Activated CD4-positive, alpha-beta memory T cell treated with anti-CD3 and anti-CD28 coated beads, Interleukin-2, amount 10 ng/mL, durations not matched to agents 7 days and 5 days (primary cell): ENCODE measurements around the gene CAMK1. TPM values are rescaled to one million over a fixed set of nuclear protein-coding genes. Genes with fewer than 3 reads are reported as not detected.

ENCODE experiments used
- CTCF ChIA-PET: fragments of 350-600 bp; sonication (Branson Sonifier 250); formaldehyde crosslinking; loops from one replicate; lab custom pipeline; 2021; ENCODE audit warnings: antibody characterized with exemption, inconsistent platforms; lab: Charles Lee
- POLR2A ChIA-PET: fragments of 350-600 bp; sonication (Branson Sonifier 250); formaldehyde crosslinking; loops from one replicate; lab custom pipeline; 2021; ENCODE audit warnings: antibody characterized with exemption; lab: Charles Lee
- DNase-seq: peaks from one replicate; pipeline ENCODE4 v3.0.0-alpha.2; 2020
- H3K27ac Mint-ChIP-seq: one replicate; pipeline ENCODE4 v1.8.0; 2021; ENCODE audit warnings: mild to moderate bottlenecking, mixed read lengths
- H3K27me3 Mint-ChIP-seq: one replicate; pipeline ENCODE4 v1.8.0; 2021; ENCODE audit warnings: mixed read lengths
- H3K36me3 Mint-ChIP-seq: one replicate; pipeline ENCODE4 v1.8.0; 2021; ENCODE audit warnings: low read depth, mixed read lengths
- H3K4me1 Mint-ChIP-seq: one replicate; pipeline ENCODE4 v1.8.0; 2021; ENCODE audit warnings: mixed read lengths
- H3K4me3 Mint-ChIP-seq: one replicate; pipeline ENCODE4 v1.8.0; 2021; ENCODE audit warnings: mild to moderate bottlenecking, mixed read lengths
- H3K9me3 Mint-ChIP-seq: one replicate; pipeline ENCODE4 v1.8.0; 2021; ENCODE audit warnings: mixed read lengths
- total RNA-seq, 2 experiments: library from RNA; stranded (reverse); gene quantifications; one replicate each; pipeline ENCODE4 v1.2.3, GENCODE V29; 2021

Gene CAMK1
- total RNA-seq, 2 experiments from 2014 or later = 18.5 to 20.2 TPM

GRCh38 chr3:9792405-9793160 lies 22.8 kb upstream of the CAMK1 start, which contains the start of the genes ARPC4 and TADA3:
Gene ARPC4 (plus strand): TSS chr3:9793082. CDS start chr3:9793122, 40 bp downstream.
Gene TADA3 (minus strand): TSS chr3:9792473. CDS start chr3:9791466, 1,007 bp downstream.
- peak; percentile 93 for DNase-seq
- H3K4me3 Mint-ChIP-seq = peak within 1 kb of the TSS; percentile 97

GRCh38 chr3:9791790-9792404 lies 22.1 kb upstream of the CAMK1 start:
- Mint-ChIP-seq H3K4me1 (peaks cover 60% of the 10 kb centered on the region), H3K4me3 (peak overlapping the region; percentile 97), H3K9me3 (no peaks in the 10 kb centered on the region), H3K27ac (peak overlapping the region; percentile 99), H3K27me3 (no peaks in the 10 kb centered on the region), H3K36me3 (peaks cover 65% of the 10 kb centered on the region)
- no peak for DNase-seq
- POLR2A ChIA-PET = interaction anchor here (0.7 to 8.7 kb wide), 29 partner anchors 11 to 529 kb away, joined by 3 to 137 read pairs (median 7); partner anchors contain the start of genes BRK1, BRPF1, CAMK1 and CRELD1
- CTCF ChIA-PET = interaction anchor here (0.9 to 1.9 kb wide), 7 partner anchors 12 to 155 kb away, joined by 4 to 20 read pairs (median 5); partner anchors contain the start of genes OGG1 and TTLL3

More at GRCh38 chr3:9792405-9793160, 22.8 kb upstream of the CAMK1 start, which contains the start of the genes ARPC4 and TADA3:
- ChIA-PET POLR2A (interaction anchor here (0.7 to 8.7 kb wide), 31 partner anchors 12 to 528 kb away, joined by 3 to 137 read pairs (median 6); partner anchors contain the start of genes BRK1, BRPF1, CAMK1 and CRELD1), CTCF (interaction anchor here (0.6 to 1.9 kb wide), 10 partner anchors 12 to 406 kb away, joined by 3 to 20 read pairs (median 5); partner anchors contain the start of genes CRELD1, OGG1 and TTLL3)
- Mint-ChIP-seq H3K4me1 (peaks cover 63% of the 10 kb centered on the region), H3K27ac (peak within 1 kb of the TSS; percentile 99), H3K27me3 (no peaks in the 10 kb centered on the region), H3K9me3 (no peaks in the 10 kb centered on the region), H3K36me3 (peaks cover 65% of the 10 kb centered on the region)

GRCh38 chr3:9791127-9791526 lies 21.4 kb upstream of the CAMK1 start:
- no peaks in the 10 kb centered on the region for H3K27me3 Mint-ChIP-seq
- H3K9me3 Mint-ChIP-seq = no peaks in the 10 kb centered on the region
- peak overlapping the region; percentile 99 for H3K27ac Mint-ChIP-seq
- no peak for DNase-seq
- POLR2A ChIA-PET = interaction anchor here (0.9 to 8.7 kb wide), 10 partner anchors 9 to 429 kb away, joined by 3 to 137 read pairs (median 8); partner anchors contain the start of genes BRPF1, CAMK1, MTMR14 and OGG1
- peak overlapping the region; percentile 97 for H3K4me3 Mint-ChIP-seq
- peaks cover 61% of the 10 kb centered on the region for H3K4me1 Mint-ChIP-seq
- H3K36me3 Mint-ChIP-seq = peaks cover 68% of the 10 kb centered on the region
- CTCF ChIA-PET = interaction anchor here (0.8 to 1.0 kb wide), 3 partner anchors 22 to 155 kb away, joined by 3 to 4 read pairs (median 3); partner anchors contain the start of gene CAMK1

GRCh38 chr3:9787714-9788113 lies 18.0 kb upstream of the CAMK1 start:
- no peaks in the 10 kb centered on the region for H3K9me3 Mint-ChIP-seq
- ChIA-PET CTCF (interaction anchor here (1.0 kb wide), 1 partner anchor 9 kb away, joined by 3 read pairs; no protein-coding TSS in a partner anchor), POLR2A (no interaction called here)
- peaks cover 69% of the 10 kb centered on the region for H3K36me3 Mint-ChIP-seq
- peak overlapping the region; percentile 71 for H3K27ac Mint-ChIP-seq
- no peaks in the 10 kb centered on the region for H3K27me3 Mint-ChIP-seq
- DNase-seq = no peak
- H3K4me1 Mint-ChIP-seq = peaks cover 45% of the 10 kb centered on the region
- H3K4me3 Mint-ChIP-seq = no peak overlapping the region

GRCh38 chr3:9786825-9787669 lies 17.3 kb upstream of the CAMK1 start:
- Mint-ChIP-seq H3K9me3 (no peaks in the 10 kb centered on the region), H3K4me3 (no peak overlapping the region), H3K27ac (peak overlapping the region; percentile 71), H3K36me3 (peaks cover 74% of the 10 kb centered on the region), H3K27me3 (no peaks in the 10 kb centered on the region), H3K4me1 (peaks cover 51% of the 10 kb centered on the region)
- DNase-seq = no peak
- CTCF ChIA-PET = interaction anchor here (0.8 to 1.0 kb wide), 2 partner anchors 10 to 21 kb away, joined by 3 read pairs; no protein-coding TSS in a partner anchor
- POLR2A ChIA-PET = no interaction called here

- Mint-ChIP-seq H3K27ac (no peak overlapping the region), H3K36me3 (peaks cover 73% of the 10 kb centered on the region), H3K27me3 (no peaks in the 10 kb centered on the region), H3K4me3 (no peak overlapping the region), H3K9me3 (no peaks in the 10 kb centered on the region), H3K4me1 (peaks cover 47% of the 10 kb centered on the region)
- DNase-seq = no peak
- POLR2A ChIA-PET = interaction anchor here (1.2 kb wide), 1 partner anchor 35 kb away, joined by 3 read pairs; no protein-coding TSS in a partner anchor
- CTCF ChIA-PET = interaction anchor here (0.8 kb wide), 1 partner anchor 21 kb away, joined by 3 read pairs; no protein-coding TSS in a partner anchor
Observed at GRCh38 chr3:9786209-9786739, 16.5 kb upstream of the CAMK1 start.

GRCh38 chr3:9785602-9786001 lies 15.9 kb upstream of the CAMK1 start:
- Mint-ChIP-seq H3K27me3 (no peaks in the 10 kb centered on the region), H3K4me1 (peaks cover 46% of the 10 kb centered on the region), H3K27ac (no peak overlapping the region), H3K4me3 (no peak overlapping the region), H3K9me3 (no peaks in the 10 kb centered on the region), H3K36me3 (peaks cover 72% of the 10 kb centered on the region)
- ChIA-PET POLR2A (interaction anchor here (1.2 kb wide), 1 partner anchor 34 kb away, joined by 3 read pairs; no protein-coding TSS in a partner anchor), CTCF (interaction anchor here (0.5 kb wide), 1 partner anchor 43 kb away, joined by 3 read pairs; no protein-coding TSS in a partner anchor)
- DNase-seq = no peak

- Mint-ChIP-seq H3K4me1 (peaks cover 46% of the 10 kb centered on the region), H3K27ac (no peak overlapping the region)
- CTCF ChIA-PET = no interaction called here
Observed at GRCh38 chr3:9784965-9785364, 15.2 kb upstream of the CAMK1 start.

GRCh38 chr3:9783954-9784353 lies 14.2 kb upstream of the CAMK1 start:
- Mint-ChIP-seq H3K36me3 (peaks cover 73% of the 10 kb centered on the region), H3K4me1 (peaks cover 50% of the 10 kb centered on the region), H3K27ac (no peak overlapping the region), H3K9me3 (no peaks in the 10 kb centered on the region), H3K4me3 (no peak overlapping the region), H3K27me3 (no peaks in the 10 kb centered on the region)
- ChIA-PET CTCF (no interaction called here), POLR2A (interaction anchor here (0.6 to 7.5 kb wide), 2 partner anchors 9 to 151 kb away, joined by 3 to 56 read pairs; partner anchors contain the start of genes ARPC4 and TADA3)
- no peak for DNase-seq

More at GRCh38 chr3:9784965-9785364, 15.2 kb upstream of the CAMK1 start:
- POLR2A ChIA-PET = no interaction called here
- no peak for DNase-seq
- no peaks in the 10 kb centered on the region for H3K27me3 Mint-ChIP-seq
- no peaks in the 10 kb centered on the region for H3K9me3 Mint-ChIP-seq
- H3K4me3 Mint-ChIP-seq = no peak overlapping the region
- peaks cover 71% of the 10 kb centered on the region for H3K36me3 Mint-ChIP-seq

- POLR2A ChIA-PET = interaction anchor here (1.0 to 7.5 kb wide), 5 partner anchors 8 to 26 kb away, joined by 3 to 56 read pairs (median 5); partner anchors contain the start of genes ARPC4, CAMK1 and TADA3
- DNase-seq = no peak
- Mint-ChIP-seq H3K27me3 (no peaks in the 10 kb centered on the region), H3K36me3 (peaks cover 71% of the 10 kb centered on the region), H3K4me3 (no peak overlapping the region), H3K9me3 (no peaks in the 10 kb centered on the region), H3K4me1 (peaks cover 59% of the 10 kb centered on the region), H3K27ac (no peak overlapping the region)
- CTCF ChIA-PET = interaction anchor here (1.4 kb wide), 1 partner anchor 48 kb away, joined by 3 read pairs; no protein-coding TSS in a partner anchor
Observed at GRCh38 chr3:9782770-9783169, 13.0 kb upstream of the CAMK1 start.

- ChIA-PET POLR2A (interaction anchor here (1.0 to 7.5 kb wide), 8 partner anchors 8 to 205 kb away, joined by 3 to 56 read pairs (median 8); partner anchors contain the start of genes ARPC4, BRPF1, CAMK1 and OGG1), CTCF (interaction anchor here (0.9 to 1.4 kb wide), 4 partner anchors 10 to 165 kb away, joined by 3 to 4 read pairs (median 4); no protein-coding TSS in a partner anchor)
- DNase-seq = no peak
- no peaks in the 10 kb centered on the region for H3K9me3 Mint-ChIP-seq
- H3K4me3 Mint-ChIP-seq = no peak overlapping the region
- H3K4me1 Mint-ChIP-seq = peaks cover 57% of the 10 kb centered on the region
- H3K27ac Mint-ChIP-seq = peak overlapping the region; percentile 40
- peaks cover 64% of the 10 kb centered on the region for H3K36me3 Mint-ChIP-seq
- no peaks in the 10 kb centered on the region for H3K27me3 Mint-ChIP-seq
Observed at GRCh38 chr3:9781978-9782603, 12.3 kb upstream of the CAMK1 start.
